Mammary epithelial cell (primary cell): ENCODE data around the gene GKN2.

Experiments
- CTCF ChIP-seq, 2 donors: IDR thresholded peaks in 1 of 2; conservative IDR thresholded peaks in 1 of 2; 2 replicates each; pipeline ENCODE4 v1.5.1; 2011 to 2012; ENCODE audit warnings: inconsistent platforms in 2 of 2, low read length in 2 of 2, mild to moderate bottlenecking in 2 of 2, control low read depth in 1 of 2, low read depth in 1 of 2; ENCODE audit not compliant: insufficient read depth in 1 of 2; ENCODE audit errors: extremely low read depth in 1 of 2
- EZH2 ChIP-seq: IDR thresholded peaks from 2 replicates; pipeline ENCODE4 v1.6.1; 2012; ENCODE audit warnings: low read length, inconsistent platforms, borderline replicate concordance

DNA sequence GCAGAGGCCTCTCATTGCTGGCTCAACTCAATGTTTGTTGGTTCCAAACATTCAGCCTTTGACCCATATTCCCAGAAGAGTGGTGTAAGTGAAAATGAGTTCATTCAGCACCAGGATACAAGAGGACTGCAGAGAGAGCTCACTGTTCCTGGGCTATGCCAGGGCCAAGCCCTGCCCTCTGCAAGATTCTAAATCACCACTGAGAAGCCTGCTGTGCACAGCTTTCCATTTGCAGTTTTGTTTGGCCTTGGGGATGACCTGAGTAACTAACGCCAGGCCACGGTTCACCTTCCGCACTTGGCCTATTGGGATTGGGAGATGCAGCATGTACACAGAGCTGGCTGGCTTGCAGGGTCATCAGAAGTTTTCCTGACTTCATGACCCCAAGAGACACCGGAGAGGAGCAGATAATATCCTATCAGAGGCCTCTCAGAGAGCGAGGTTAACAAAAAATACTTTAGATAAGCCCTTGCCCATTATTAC, 34.4 kb upstream of the GKN2 start:
- no peak for TF ChIP-seq CTCF (conservative IDR thresholded peaks at IDR 0.05 in 1 of 2, IDR thresholded peaks at IDR 0.05 in 1 of 2; ENCODE audit: extremely low read depth in 1 of 2, insufficient read depth in 1 of 2, low read depth in 1 of 2, low read length in 2 of 2)
- no peak for TF ChIP-seq EZH2
